Cardiac fibroblast (primary cell): ENCODE results near the gene PRIMA1.

Source experiments
- DNase-seq, 2 donors: peaks; one replicate each; pipeline versions ENCODE4 v3.0.0 to v3.0.0-alpha.2; 2010; ENCODE audit warnings: low read depth in 2 of 2
- H3K4me3 ChIP-seq, 2 donors: replicated peaks in 1 of 2; 1 replicate in 1 of 2; 2 replicates in 1 of 2; pipeline ENCODE4 v1.5.1; 2011; ENCODE audit warnings: low read depth in 2 of 2, low read length in 2 of 2, mild to moderate bottlenecking in 2 of 2, moderate library complexity in 1 of 2
- TF ChIP-seq, protein P1 (sequence below): IDR thresholded peaks from one replicate; pipeline ENCODE4 v1.5.1; 2011; ENCODE audit warnings: low read depth, mild to moderate bottlenecking, low read length, inconsistent platforms

The PRIMA1 gene

DNA sequence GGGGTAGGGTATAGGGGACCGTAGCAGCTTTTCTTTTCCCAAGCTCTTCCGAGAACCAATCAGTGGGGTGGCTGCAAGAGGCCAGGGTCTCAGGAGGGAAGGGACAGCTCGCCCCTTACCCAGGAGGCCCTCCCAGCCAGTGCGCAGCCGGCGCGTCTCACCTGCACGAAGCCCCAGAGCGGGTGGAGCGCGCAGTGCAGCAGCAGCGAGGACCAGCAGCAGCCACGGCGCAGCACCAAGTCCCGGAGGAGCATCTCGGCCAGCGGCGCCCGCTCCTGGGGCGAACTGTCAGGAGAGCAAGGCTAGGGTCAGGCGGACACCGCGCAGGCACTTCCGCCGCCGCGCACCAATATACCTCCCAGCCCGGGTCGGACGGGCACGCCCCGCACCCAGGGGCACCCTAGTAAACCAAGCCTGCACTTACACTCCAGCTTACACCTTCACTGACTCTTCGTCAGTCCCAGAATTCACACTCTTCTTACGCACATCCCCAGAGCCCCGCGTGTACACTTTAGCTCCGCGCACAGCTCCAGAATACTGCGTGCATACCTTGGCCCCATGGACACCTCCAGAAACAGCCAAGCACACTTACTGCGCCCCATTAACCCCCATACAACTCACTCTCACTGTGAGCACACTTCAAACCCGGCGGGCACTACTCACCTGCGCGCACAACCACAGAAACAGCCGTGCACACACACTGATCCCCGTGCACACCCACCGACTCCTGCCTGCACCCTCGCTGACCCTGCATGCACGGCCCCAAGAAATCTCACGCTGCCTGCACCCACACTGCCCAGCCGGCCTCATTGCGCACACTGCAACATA, 606 bp downstream of the PRIMA1 start:
- TF ChIP-seq, protein P1, sequence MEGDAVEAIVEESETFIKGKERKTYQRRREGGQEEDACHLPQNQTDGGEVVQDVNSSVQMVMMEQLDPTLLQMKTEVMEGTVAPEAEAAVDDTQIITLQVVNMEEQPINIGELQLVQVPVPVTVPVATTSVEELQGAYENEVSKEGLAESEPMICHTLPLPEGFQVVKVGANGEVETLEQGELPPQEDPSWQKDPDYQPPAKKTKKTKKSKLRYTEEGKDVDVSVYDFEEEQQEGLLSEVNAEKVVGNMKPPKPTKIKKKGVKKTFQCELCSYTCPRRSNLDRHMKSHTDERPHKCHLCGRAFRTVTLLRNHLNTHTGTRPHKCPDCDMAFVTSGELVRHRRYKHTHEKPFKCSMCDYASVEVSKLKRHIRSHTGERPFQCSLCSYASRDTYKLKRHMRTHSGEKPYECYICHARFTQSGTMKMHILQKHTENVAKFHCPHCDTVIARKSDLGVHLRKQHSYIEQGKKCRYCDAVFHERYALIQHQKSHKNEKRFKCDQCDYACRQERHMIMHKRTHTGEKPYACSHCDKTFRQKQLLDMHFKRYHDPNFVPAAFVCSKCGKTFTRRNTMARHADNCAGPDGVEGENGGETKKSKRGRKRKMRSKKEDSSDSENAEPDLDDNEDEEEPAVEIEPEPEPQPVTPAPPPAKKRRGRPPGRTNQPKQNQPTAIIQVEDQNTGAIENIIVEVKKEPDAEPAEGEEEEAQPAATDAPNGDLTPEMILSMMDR: no peak

DNA sequence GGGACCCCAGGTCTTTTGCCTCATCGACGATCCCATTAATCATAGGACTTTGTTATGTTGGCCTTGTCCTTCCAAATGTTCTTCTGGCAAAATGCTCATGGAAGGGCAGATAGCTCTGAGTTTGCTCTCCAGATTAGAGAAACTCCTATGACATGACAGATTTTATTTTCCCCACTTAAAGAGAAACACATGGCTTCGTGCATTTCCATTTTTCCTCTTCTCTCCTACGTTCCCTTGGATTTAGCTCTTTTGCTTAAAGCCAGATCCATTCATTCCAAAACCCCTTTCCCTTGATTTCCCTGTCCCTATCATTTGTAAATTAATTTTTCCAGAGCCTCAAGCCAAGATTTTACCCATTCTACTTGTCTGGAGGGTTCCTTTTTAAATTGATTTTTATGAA, 2.9 kb downstream of the PRIMA1 start:
- TF ChIP-seq, protein P1: no peak
- H3K4me3 ChIP-seq: no peak overlapping the region
- no peak for DNase-seq

More for the DNA sequence above, 606 bp downstream of the PRIMA1 start:
- peak in 1 of 2 donors; percentile 7 for DNase-seq
- H3K4me3 ChIP-seq: no peak overlapping the region

DNA sequence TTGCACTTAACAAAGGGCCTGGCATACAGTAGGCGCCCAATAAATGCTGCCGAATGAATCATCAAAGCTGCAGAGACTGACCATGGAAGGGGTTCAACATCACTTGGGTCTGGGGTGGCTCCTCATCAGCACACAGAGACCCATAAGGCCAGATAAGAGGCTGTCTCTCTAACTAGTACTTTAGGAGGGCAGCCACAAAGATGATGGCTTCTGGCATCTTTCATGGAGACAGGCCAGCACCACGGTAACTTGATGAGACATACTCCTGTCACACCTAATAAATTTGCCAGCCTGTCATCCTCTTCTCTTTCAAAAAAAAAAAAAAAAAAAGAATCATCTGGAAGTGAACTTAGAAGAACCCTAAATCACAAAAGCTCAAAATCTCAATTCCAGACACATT, 3.4 kb downstream of the PRIMA1 start:
- H3K4me3 ChIP-seq: no peak overlapping the region
- TF ChIP-seq, protein P1: no peak
- no peak for DNase-seq

DNA sequence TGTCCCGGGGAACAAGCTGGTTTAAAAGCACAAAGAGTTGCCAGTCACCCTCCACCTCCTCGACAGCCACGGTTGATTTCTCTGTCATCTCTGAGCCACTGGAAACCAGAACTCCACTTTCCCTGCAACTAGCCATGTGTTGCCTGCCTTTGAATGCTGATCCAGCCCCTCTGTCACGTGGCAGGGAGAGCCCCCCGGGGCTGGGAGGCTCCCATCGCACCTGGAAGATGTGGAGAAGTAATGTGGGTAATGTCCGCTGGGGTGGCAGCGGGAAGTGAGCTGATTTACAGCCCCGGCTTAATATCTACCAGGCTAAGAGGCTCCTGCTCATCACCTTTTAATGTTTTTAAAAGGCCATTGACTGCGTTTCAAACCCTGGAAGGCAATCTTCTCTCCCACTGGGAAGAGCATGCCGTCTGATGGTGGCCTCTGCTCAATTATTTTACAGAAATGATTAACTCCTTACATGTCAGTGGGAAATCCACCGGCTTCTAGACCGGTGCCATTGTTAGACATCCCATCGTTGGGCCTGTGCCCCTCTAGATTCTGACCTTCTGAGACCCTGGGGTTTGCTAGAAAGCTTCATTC, 7.4 kb downstream of the PRIMA1 start:
- no peak overlapping the region for H3K4me3 ChIP-seq
- DNase-seq: no peak
- TF ChIP-seq, protein P1: no peak

DNA sequence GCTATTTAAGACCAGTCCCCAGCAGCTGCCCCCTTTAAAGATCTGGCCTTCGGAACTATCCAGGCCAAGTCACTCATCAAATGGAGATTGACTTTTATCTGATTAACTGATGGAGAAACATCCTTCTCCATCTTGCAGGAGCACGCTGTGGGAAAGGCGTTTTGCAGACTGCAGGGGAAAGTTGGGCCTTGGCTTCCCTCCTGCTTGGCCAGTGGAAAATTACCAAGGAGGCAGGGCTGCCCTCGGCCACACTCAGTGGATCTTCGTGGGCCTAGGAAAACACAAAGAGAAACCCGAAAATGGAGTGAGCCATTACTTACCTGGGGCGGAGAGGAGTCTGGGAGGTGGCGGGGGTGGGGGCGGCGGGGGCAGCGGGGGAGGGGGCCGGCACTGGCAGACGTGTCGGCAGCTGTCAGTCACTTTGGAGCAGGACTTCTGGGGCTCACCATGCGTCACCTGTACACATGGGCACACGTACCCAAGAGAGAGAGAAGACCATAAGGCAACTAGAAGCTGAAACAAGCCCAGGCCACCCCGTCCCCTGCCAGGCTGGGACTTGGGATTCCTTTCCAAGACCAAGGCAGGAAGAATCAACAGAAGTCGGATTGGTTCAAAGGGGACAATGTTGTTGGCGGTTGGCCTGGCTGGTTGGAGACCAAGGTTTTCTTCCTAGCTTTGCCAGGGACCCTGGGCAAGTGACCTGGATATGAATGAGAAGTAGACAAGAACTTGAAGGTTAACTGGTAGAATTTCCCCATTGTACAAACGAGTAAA, 9.2 kb downstream of the PRIMA1 start:
- no peak for DNase-seq
- H3K4me3 ChIP-seq: no peak overlapping the region
- TF ChIP-seq, protein P1: no peak

DNA sequence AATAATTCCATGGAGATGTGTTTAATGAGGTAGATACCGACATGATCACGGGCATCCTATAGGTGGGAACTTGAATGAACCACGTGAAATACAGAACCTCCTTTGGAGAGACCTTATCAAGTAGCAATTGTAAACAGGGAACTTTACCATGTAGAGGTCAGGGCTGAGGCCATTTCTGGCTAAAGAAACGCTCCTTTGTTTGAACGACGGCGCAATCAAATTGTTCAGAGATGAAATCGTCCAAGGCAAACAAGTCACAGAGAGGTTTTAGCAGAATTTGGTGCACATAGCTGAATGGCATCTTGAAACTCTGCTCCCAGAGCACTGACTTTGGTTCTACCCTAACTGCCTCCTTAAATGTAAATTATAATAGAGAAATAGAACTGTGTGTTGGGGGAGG, 9.8 kb downstream of the PRIMA1 start:
- no peak overlapping the region for H3K4me3 ChIP-seq
- TF ChIP-seq, protein P1: no peak
- DNase-seq: no peak
